ENCODE results near the gene LPCAT1. TPM values are rescaled to one million over a fixed set of nuclear protein-coding genes. Genes with fewer than 3 reads are reported as not detected.
A peak's percentile ranks its signal among the peaks of the same experiment; 100 is the strongest.
"Not testable (repeated sequence)": the region's sequence is repeated elsewhere in the genome, so short reads cannot be mapped to it uniquely, and the experiment has no call there.

LPCAT1 gene
- total RNA-seq, 8 experiments from 2014 or later: 16.8 to 39.2 (median 29.8) TPM

GRCh38 chr5:1519631-1520210 is 4.0 kb downstream of the LPCAT1 start:
- 85 to 100% (median 98%) methylated on average over 1 to 5 of the region's 12 CpGs; no CpG with 5 or more reads in 6 of the 10 experiments for WGBS, 10 experiments

DNA sequence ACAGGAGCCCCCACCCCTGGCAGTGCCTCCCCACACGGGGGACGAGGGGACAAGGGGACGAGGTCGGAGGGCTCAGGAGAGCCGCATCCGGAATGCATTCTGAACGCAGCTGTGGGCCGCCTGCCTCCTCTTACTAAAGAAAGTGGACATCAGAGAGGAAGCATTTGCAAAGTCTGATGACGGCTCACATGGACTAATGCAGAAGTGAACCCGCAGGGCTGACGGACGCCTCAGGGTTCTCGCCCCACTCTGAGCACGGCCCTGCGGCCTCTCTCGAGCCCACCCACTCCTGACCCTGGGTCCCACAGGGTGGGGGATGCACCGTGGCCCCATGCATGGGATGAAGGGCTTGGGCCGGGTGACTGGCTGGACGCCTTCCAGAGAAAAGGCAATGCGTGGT is 5.9 kb downstream of the LPCAT1 start:
- Histone ChIP-seq H3K4me1 (replicated peaks in 1 of 2) (peaks cover 0 to 25% of the 10 kb centered on the region in 2 donors), H3K4me3 (no peak overlapping the region), H3K27ac (no peak overlapping the region)
- no peak for ATAC-seq (replicated peaks in 6 of 8)
- in situ Hi-C loops (cut with MboI; ENCODE audit: low pct_unique_long_range_greater_than_20kb in 2 of 9, low sequenced_read_pairs in 9 of 9, unreplicated experiment in 9 of 9): no loop called here
- WGBS, 10 experiments: 40 to 100% (median 88%) methylated on average over 1 to 12 of the region's 20 CpGs; no CpG with 5 or more reads in 3 of the 10 experiments

More at GRCh38 chr5:1519631-1520210, 4.0 kb downstream of the LPCAT1 start:
- H3K4me3 ChIP-seq: no peak overlapping the region
- in situ Hi-C loops (cut with MboI; ENCODE audit: low pct_unique_long_range_greater_than_20kb in 2 of 9, low sequenced_read_pairs in 9 of 9, unreplicated experiment in 9 of 9): no loop called here
- no peak for ATAC-seq (replicated peaks in 6 of 8)
- peaks cover 4 to 25% of the 10 kb centered on the region in 2 donors for H3K4me1 ChIP-seq (replicated peaks in 1 of 2)
- H3K27ac ChIP-seq: no peak overlapping the region

DNA sequence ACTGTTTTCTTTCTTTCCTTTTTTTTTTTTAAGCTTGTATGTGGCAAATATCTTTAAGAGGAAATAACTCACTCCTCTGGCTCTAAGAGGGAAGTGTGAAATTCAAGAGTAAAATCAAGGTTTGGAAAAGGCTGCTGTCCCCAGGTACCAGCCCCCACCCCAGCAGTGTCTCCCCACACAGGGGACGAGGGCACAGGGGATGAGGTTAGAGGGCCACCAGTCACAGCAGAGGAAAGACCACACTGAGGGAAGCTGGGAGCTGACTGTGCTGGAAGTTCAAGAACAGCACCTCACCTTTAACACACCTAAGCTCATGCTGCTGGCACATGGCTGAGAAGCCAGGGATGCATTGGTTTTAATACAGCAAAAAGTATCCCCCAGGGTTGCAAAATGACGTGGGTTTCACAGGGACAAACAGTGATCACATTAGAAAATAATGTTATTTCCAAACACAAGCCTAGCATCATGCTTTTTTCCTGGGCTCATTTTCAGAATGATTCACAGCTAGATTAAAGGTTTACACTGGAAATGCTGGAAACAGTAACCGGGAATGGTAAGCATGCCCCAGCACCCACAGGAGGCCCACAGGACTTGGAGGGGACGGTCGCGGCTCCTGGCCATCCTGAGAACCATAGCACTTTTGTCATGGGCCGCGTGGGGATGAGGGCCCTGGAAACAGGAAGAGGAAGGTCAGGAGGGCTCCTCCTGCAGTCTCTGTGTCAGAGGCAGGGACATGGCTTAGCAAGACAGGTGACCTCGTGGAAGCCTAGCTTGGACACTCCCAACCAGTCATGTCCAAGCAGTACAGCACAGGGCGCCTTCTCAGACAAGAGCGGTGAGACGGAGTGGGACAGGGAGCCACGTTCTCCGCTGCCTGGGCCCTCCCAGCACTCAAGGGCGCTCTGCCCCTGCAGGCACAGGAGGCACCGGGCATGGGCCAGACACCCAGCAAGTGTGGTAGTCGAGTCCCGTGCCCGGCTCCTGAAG is 6.9 kb downstream of the LPCAT1 start:
- WGBS, 10 experiments: 76 to 97% (median 82%) methylated on average over 2 to 12 of the region's 19 CpGs; no CpG with 5 or more reads in 3 of the 10 experiments
- in situ Hi-C loops (cut with MboI; ENCODE audit: low pct_unique_long_range_greater_than_20kb in 2 of 9, low sequenced_read_pairs in 9 of 9, unreplicated experiment in 9 of 9): no loop called here
- Histone ChIP-seq H3K4me1 (replicated peaks in 1 of 2) (peaks cover 0 to 17% of the 10 kb centered on the region in 2 donors), H3K4me3 (no peak overlapping the region), H3K27ac (no peak overlapping the region)
- peak in 2 of 8 experiments; percentile 4 to 27 for ATAC-seq (replicated peaks in 6 of 8)

- Histone ChIP-seq H3K27ac (no peak overlapping the region), H3K4me3 (no peak overlapping the region), H3K4me1 (replicated peaks in 1 of 2) (peaks cover 0 to 14% of the 10 kb centered on the region in 2 donors)
- WGBS, 10 experiments: 67 to 100% (median 75%) methylated on average over 2 to 5 of the region's 8 CpGs; no CpG with 5 or more reads in 5 of the 10 experiments
- in situ Hi-C loops (cut with MboI; ENCODE audit: low pct_unique_long_range_greater_than_20kb in 2 of 9, low sequenced_read_pairs in 9 of 9, unreplicated experiment in 9 of 9): no loop called here
- peak in 5 of 8 experiments; percentile 74 to 90 (median 88) for ATAC-seq (replicated peaks in 6 of 8)
Measured at GRCh38 chr5:1515921-1516571, 7.7 kb downstream of the LPCAT1 start.

GRCh38 chr5:1515311-1515920 is 8.3 kb downstream of the LPCAT1 start:
- no peak overlapping the region for H3K27ac ChIP-seq
- no CpG with 5 or more reads among the region's 11 CpGs for whole genome bisulfite sequencing, 10 experiments
- in situ Hi-C loops (cut with MboI; ENCODE audit: low pct_unique_long_range_greater_than_20kb in 2 of 9, low sequenced_read_pairs in 9 of 9, unreplicated experiment in 9 of 9): no loop called here
- peaks cover 0 to 14% of the 10 kb centered on the region in 2 donors for H3K4me1 ChIP-seq (replicated peaks in 1 of 2)
- no peak overlapping the region for H3K4me3 ChIP-seq
- peak in 1 of 8 experiments; percentile 6 for ATAC-seq (replicated peaks in 6 of 8)

GRCh38 chr5:1514819-1515310 is 8.9 kb downstream of the LPCAT1 start:
- H3K4me3 ChIP-seq; in situ Hi-C loops (cut with MboI; ENCODE audit: low pct_unique_long_range_greater_than_20kb in 2 of 9, low sequenced_read_pairs in 9 of 9, unreplicated experiment in 9 of 9); ATAC-seq (replicated peaks in 6 of 8); H3K27ac ChIP-seq: not testable (repeated sequence)
- WGBS, 10 experiments: 27 to 100% (median 80%) methylated on average over 1 to 5 of the region's 11 CpGs; no CpG with 5 or more reads in 6 of the 10 experiments
- H3K4me1 ChIP-seq (replicated peaks in 1 of 2): peaks cover 0 to 14% of the 10 kb centered on the region in 2 donors

DNA sequence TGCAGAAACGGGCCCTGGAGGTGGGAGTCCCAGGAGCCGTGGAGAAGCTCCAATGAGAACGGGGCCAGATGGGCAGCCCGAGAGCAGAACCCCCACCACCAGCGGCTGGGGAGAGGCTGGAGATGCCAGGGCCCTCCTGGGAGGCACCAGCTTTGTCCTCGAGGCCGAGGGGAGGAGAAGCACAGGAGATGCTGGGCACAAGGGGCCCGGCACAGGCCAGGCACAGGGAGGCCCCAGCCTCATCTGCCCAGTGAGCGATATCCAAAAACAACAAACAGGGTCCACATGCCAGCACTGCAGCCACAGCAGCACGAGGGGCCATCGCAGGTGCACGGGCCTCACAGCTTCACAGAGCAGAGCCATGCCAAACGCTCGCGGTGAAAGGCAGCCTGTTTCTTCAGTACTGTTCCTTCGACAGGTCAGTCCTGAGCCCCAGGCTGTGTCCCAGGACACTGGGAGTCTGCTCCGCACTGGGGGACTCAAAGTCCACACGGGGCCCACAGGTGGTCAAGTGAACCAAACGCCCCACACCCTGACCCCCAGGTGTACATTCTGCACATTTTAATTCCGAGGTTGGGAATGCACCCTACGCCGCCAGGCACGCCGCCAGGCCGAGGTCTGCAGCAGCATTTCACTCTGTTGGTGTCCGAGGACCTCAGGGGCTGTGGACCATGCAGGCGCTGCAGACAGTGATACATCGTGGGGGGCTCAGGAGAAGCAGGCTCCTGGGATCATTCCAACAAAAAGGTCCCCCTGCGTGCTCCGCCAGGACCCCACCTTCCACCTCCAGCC is 9.5 kb downstream of the LPCAT1 start:
- Histone ChIP-seq H3K4me1 (replicated peaks in 1 of 2) (peaks cover 0 to 14% of the 10 kb centered on the region in 2 donors), H3K4me3 (no peak overlapping the region), H3K27ac (no peak overlapping the region)
- WGBS, 10 experiments: 33 to 100% (median 77%) methylated on average over 1 to 10 of the region's 30 CpGs; no CpG with 5 or more reads in 3 of the 10 experiments
- ATAC-seq (replicated peaks in 6 of 8): no peak
- in situ Hi-C loops (cut with MboI; ENCODE audit: low pct_unique_long_range_greater_than_20kb in 2 of 9, low sequenced_read_pairs in 9 of 9, unreplicated experiment in 9 of 9): no loop called here

- H3K4me1 ChIP-seq (replicated peaks in 1 of 2): peaks cover 0 to 14% of the 10 kb centered on the region in 2 donors
- in situ Hi-C loops (cut with MboI; ENCODE audit: low pct_unique_long_range_greater_than_20kb in 2 of 9, low sequenced_read_pairs in 9 of 9, unreplicated experiment in 9 of 9): no loop called here
- no peak overlapping the region for H3K27ac ChIP-seq
- no peak overlapping the region for H3K4me3 ChIP-seq
- 65 to 96% (median 84%) methylated on average over 2 to 8 of the region's 26 CpGs; no CpG with 5 or more reads in 2 of the 10 experiments for WGBS, 10 experiments
- ATAC-seq (replicated peaks in 6 of 8): no peak
Measured at GRCh38 chr5:1513326-1514026, 10.3 kb downstream of the LPCAT1 start.

- Histone ChIP-seq H3K27ac (no peak overlapping the region), H3K4me1 (replicated peaks in 1 of 2) (peaks cover 0 to 14% of the 10 kb centered on the region in 2 donors), H3K4me3 (no peak overlapping the region)
- ATAC-seq (replicated peaks in 6 of 8): no peak
- 0 to 100% (median 92%) methylated on average over 1 to 13 of the region's 25 CpGs; no CpG with 5 or more reads in 3 of the 10 experiments for whole genome bisulfite sequencing, 10 experiments
- in situ Hi-C loops (cut with MboI; ENCODE audit: low pct_unique_long_range_greater_than_20kb in 2 of 9, low sequenced_read_pairs in 9 of 9, unreplicated experiment in 9 of 9): no loop called here
Measured at GRCh38 chr5:1512541-1513291, 11.0 kb downstream of the LPCAT1 start.

- H3K4me1 ChIP-seq (replicated peaks in 1 of 2): peaks cover 0 to 14% of the 10 kb centered on the region in 2 donors
- no peak overlapping the region for H3K4me3 ChIP-seq
- in situ Hi-C loops (cut with MboI; ENCODE audit: low pct_unique_long_range_greater_than_20kb in 2 of 9, low sequenced_read_pairs in 9 of 9, unreplicated experiment in 9 of 9): no loop called here
- peak in 4 of 8 experiments; percentile 8 to 84 (median 71) for ATAC-seq (replicated peaks in 6 of 8)
- WGBS, 10 experiments: 27 to 90% (median 53%) methylated on average over 1 to 3 of the region's 21 CpGs; no CpG with 5 or more reads in 6 of the 10 experiments
- H3K27ac ChIP-seq: no peak overlapping the region
Measured at GRCh38 chr5:1511651-1512540, 11.9 kb downstream of the LPCAT1 start.

All from motor neuron (in vitro differentiated cells).